ENCODE data around the gene NXPH4. TPM values are rescaled to one million over a fixed set of nuclear protein-coding genes. Genes with fewer than 3 reads are reported as not detected.

NXPH4 gene
- total and polyA plus RNA-seq, 10 of the 15 experiments (the other 5 are each of a cell fraction or from before 2014, with no cell fraction given) = 0.03 to 0.26 TPM; not detected in 8

DNA sequence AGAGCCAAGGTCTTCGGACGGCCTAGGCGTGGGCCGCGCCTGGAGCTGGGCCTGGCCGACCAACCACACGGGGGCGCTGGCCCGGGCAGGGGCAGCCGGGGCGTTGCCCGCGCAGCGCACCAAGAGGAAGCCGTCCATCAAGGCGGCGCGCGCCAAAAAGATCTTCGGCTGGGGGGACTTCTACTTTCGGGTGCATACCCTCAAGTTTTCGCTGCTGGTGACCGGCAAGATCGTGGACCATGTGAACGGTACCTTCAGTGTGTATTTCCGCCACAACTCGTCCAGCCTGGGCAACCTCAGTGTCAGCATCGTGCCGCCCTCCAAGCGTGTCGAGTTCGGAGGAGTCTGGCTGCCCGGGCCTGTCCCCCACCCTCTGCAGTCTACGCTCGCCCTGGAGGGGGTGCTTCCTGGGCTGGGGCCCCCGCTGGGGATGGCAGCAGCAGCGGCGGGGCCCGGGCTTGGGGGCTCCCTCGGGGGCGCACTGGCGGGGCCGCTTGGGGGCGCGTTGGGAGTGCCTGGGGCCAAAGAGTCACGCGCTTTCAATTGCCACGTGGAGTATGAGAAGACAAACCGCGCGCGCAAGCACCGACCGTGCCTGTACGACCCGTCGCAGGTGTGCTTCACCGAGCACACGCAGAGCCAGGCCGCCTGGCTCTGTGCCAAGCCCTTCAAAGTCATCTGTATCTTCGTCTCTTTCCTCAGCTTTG lies 8.5 kb downstream of the NXPH4 start (continued):
- TF ChIP-seq, protein P1, sequence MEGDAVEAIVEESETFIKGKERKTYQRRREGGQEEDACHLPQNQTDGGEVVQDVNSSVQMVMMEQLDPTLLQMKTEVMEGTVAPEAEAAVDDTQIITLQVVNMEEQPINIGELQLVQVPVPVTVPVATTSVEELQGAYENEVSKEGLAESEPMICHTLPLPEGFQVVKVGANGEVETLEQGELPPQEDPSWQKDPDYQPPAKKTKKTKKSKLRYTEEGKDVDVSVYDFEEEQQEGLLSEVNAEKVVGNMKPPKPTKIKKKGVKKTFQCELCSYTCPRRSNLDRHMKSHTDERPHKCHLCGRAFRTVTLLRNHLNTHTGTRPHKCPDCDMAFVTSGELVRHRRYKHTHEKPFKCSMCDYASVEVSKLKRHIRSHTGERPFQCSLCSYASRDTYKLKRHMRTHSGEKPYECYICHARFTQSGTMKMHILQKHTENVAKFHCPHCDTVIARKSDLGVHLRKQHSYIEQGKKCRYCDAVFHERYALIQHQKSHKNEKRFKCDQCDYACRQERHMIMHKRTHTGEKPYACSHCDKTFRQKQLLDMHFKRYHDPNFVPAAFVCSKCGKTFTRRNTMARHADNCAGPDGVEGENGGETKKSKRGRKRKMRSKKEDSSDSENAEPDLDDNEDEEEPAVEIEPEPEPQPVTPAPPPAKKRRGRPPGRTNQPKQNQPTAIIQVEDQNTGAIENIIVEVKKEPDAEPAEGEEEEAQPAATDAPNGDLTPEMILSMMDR (IDR thresholded peaks at IDR 0.05 in 2 of 3, conservative IDR thresholded peaks at IDR 0.05 in 1 of 3; ENCODE audit: control insufficient read depth in 2 of 3, extremely low read depth in 1 of 3, insufficient read depth in 1 of 3, low read depth in 3 of 3, low read length in 3 of 3) = peak; percentile 45 to 47 (median 45); a peak in 5 of 6 replicates
- no peak for TF ChIP-seq TCF7 (IDR thresholded peaks at IDR 0.05; ENCODE audit: borderline replicate concordance)
- no peak for TF ChIP-seq NRF1 (conservative IDR thresholded peaks at IDR 0.05; ENCODE audit: low read depth, low read length)
- no peak for TF ChIP-seq CREB1 (IDR thresholded peaks at IDR 0.05; ENCODE audit: low read depth)
- TF ChIP-seq FOXK2 (IDR thresholded peaks at IDR 0.05) = no peak
- TF ChIP-seq NBN (IDR thresholded peaks at IDR 0.05) = no peak
- no peak for TF ChIP-seq NFYB (IDR thresholded peaks at IDR 0.05; ENCODE audit: insufficient read depth, low read depth, low read length)
- TF ChIP-seq MYB (IDR thresholded peaks at IDR 0.05; ENCODE audit: borderline replicate concordance, low read depth, low read length) = no peak
- TF ChIP-seq, protein P2, sequence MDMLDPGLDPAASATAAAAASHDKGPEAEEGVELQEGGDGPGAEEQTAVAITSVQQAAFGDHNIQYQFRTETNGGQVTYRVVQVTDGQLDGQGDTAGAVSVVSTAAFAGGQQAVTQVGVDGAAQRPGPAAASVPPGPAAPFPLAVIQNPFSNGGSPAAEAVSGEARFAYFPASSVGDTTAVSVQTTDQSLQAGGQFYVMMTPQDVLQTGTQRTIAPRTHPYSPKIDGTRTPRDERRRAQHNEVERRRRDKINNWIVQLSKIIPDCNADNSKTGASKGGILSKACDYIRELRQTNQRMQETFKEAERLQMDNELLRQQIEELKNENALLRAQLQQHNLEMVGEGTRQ (IDR thresholded peaks at IDR 0.05; ENCODE audit: borderline replicate concordance, low read depth, low read length) = no peak
- no peak for TF ChIP-seq RAD51 (IDR thresholded peaks at IDR 0.05)
- no peak for TF ChIP-seq JUNB (IDR thresholded peaks at IDR 0.05)
- no peak for TF ChIP-seq BMI1 (IDR thresholded peaks at IDR 0.05; ENCODE audit: borderline replicate concordance)
- TF ChIP-seq, protein P3, sequence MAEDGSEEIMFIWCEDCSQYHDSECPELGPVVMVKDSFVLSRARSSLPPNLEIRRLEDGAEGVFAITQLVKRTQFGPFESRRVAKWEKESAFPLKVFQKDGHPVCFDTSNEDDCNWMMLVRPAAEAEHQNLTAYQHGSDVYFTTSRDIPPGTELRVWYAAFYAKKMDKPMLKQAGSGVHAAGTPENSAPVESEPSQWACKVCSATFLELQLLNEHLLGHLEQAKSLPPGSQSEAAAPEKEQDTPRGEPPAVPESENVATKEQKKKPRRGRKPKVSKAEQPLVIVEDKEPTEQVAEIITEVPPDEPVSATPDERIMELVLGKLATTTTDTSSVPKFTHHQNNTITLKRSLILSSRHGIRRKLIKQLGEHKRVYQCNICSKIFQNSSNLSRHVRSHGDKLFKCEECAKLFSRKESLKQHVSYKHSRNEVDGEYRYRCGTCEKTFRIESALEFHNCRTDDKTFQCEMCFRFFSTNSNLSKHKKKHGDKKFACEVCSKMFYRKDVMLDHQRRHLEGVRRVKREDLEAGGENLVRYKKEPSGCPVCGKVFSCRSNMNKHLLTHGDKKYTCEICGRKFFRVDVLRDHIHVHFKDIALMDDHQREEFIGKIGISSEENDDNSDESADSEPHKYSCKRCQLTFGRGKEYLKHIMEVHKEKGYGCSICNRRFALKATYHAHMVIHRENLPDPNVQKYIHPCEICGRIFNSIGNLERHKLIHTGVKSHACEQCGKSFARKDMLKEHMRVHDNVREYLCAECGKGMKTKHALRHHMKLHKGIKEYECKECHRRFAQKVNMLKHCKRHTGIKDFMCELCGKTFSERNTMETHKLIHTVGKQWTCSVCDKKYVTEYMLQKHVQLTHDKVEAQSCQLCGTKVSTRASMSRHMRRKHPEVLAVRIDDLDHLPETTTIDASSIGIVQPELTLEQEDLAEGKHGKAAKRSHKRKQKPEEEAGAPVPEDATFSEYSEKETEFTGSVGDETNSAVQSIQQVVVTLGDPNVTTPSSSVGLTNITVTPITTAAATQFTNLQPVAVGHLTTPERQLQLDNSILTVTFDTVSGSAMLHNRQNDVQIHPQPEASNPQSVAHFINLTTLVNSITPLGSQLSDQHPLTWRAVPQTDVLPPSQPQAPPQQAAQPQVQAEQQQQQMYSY (CRISPR knock-in tag; IDR thresholded peaks at IDR 0.05) = no peak
- TF ChIP-seq SMARCA5 (IDR thresholded peaks at IDR 0.05) = no peak
- TF ChIP-seq, protein P4, sequence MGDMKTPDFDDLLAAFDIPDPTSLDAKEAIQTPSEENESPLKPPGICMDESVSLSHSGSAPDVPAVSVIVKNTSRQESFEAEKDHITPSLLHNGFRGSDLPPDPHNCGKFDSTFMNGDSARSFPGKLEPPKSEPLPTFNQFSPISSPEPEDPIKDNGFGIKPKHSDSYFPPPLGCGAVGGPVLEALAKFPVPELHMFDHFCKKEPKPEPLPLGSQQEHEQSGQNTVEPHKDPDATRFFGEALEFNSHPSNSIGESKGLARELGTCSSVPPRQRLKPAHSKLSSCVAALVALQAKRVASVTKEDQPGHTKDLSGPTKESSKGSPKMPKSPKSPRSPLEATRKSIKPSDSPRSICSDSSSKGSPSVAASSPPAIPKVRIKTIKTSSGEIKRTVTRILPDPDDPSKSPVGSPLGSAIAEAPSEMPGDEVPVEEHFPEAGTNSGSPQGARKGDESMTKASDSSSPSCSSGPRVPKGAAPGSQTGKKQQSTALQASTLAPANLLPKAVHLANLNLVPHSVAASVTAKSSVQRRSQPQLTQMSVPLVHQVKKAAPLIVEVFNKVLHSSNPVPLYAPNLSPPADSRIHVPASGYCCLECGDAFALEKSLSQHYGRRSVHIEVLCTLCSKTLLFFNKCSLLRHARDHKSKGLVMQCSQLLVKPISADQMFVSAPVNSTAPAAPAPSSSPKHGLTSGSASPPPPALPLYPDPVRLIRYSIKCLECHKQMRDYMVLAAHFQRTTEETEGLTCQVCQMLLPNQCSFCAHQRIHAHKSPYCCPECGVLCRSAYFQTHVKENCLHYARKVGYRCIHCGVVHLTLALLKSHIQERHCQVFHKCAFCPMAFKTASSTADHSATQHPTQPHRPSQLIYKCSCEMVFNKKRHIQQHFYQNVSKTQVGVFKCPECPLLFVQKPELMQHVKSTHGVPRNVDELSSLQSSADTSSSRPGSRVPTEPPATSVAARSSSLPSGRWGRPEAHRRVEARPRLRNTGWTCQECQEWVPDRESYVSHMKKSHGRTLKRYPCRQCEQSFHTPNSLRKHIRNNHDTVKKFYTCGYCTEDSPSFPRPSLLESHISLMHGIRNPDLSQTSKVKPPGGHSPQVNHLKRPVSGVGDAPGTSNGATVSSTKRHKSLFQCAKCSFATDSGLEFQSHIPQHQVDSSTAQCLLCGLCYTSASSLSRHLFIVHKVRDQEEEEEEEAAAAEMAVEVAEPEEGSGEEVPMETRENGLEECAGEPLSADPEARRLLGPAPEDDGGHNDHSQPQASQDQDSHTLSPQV (IDR thresholded peaks at IDR 0.05) = no peak
- peak; percentile 34 for TF ChIP-seq SUZ12 (IDR thresholded peaks at IDR 0.05; ENCODE audit: unreplicated experiment)
- TF ChIP-seq, protein P5, sequence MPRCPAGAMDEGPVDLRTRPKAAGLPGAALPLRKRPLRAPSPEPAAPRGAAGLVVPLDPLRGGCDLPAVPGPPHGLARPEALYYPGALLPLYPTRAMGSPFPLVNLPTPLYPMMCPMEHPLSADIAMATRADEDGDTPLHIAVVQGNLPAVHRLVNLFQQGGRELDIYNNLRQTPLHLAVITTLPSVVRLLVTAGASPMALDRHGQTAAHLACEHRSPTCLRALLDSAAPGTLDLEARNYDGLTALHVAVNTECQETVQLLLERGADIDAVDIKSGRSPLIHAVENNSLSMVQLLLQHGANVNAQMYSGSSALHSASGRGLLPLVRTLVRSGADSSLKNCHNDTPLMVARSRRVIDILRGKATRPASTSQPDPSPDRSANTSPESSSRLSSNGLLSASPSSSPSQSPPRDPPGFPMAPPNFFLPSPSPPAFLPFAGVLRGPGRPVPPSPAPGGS (IDR thresholded peaks at IDR 0.05; ENCODE audit: borderline replicate concordance, insufficient read depth, low read depth, low read length, poor library complexity, severe bottlenecking) = no peak
- no peak for TF ChIP-seq POLR2AphosphoS2 (IDR thresholded peaks at IDR 0.05; ENCODE audit: low read depth, low read length)
